Measurements from ENCODE around the gene TRIO.

The TRIO gene

GRCh38 chr5:14256026-14256690, 113.0 kb downstream of the TRIO start:
- DNase-seq (ENCODE audit: extremely low read depth, low read depth) = no peak
- TF ChIP-seq, protein P1, sequence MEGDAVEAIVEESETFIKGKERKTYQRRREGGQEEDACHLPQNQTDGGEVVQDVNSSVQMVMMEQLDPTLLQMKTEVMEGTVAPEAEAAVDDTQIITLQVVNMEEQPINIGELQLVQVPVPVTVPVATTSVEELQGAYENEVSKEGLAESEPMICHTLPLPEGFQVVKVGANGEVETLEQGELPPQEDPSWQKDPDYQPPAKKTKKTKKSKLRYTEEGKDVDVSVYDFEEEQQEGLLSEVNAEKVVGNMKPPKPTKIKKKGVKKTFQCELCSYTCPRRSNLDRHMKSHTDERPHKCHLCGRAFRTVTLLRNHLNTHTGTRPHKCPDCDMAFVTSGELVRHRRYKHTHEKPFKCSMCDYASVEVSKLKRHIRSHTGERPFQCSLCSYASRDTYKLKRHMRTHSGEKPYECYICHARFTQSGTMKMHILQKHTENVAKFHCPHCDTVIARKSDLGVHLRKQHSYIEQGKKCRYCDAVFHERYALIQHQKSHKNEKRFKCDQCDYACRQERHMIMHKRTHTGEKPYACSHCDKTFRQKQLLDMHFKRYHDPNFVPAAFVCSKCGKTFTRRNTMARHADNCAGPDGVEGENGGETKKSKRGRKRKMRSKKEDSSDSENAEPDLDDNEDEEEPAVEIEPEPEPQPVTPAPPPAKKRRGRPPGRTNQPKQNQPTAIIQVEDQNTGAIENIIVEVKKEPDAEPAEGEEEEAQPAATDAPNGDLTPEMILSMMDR (IDR thresholded peaks at IDR 0.05; ENCODE audit: low read depth, low read length) = no peak

- TF ChIP-seq, protein P1 (IDR thresholded peaks at IDR 0.05; ENCODE audit: low read depth, low read length) = no peak
- no peak for DNase-seq (ENCODE audit: extremely low read depth, low read depth)
These were observed 113.7 kb downstream of the TRIO start for GRCh38 chr5:14256756-14257393.

DNA sequence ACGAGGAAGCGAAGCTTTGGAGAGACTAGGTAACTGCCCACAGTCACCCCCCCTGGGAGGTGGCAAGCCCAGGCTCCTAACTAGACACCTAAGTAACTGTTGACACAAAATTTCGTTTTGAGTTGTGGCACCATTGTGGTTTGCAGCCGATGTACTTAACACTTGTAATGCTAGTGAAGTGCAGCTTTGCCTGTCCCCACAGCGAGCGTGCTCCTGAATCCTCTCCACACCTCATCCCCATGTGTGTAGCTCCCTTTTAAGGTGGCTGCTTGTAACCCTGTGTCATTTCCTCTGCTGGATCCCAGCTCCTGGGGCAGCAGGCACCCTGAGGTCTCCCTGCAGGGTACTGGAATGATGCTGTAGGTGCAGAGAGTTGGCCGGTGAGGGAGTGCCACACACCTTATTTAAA, 114.9 kb downstream of the TRIO start:
- DNase-seq (ENCODE audit: extremely low read depth, low read depth) = no peak
- TF ChIP-seq, protein P1 (IDR thresholded peaks at IDR 0.05; ENCODE audit: low read depth, low read length) = no peak

DNA sequence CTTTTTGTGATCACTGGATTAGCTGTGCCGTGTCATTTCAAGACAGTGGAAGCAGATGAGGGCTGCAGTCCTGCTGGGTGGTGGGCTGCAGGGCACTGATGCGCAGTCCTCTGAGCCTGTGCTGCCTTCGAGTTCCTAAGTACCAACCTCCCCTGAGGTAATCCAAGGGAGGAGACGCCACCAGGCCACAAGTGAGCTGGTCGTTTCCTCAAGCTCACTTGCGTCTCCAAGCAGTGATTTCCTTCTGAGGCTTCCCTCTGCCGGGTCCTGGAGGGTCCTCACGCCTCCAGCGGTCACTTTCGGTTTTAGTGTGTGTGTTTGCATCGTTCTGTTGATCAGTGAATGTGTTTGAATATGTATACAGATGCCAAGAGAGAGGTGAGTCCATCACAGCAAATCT, 115.7 kb downstream of the TRIO start:
- TF ChIP-seq, protein P1 (IDR thresholded peaks at IDR 0.05; ENCODE audit: low read depth, low read length) = no peak
- no peak for DNase-seq (ENCODE audit: extremely low read depth, low read depth)

- no peak for DNase-seq (ENCODE audit: extremely low read depth, low read depth)
- TF ChIP-seq, protein P1 (IDR thresholded peaks at IDR 0.05; ENCODE audit: low read depth, low read length) = no peak
These were observed 117.5 kb downstream of the TRIO start for GRCh38 chr5:14260637-14261036.

- DNase-seq (ENCODE audit: extremely low read depth, low read depth) = no peak
- TF ChIP-seq, protein P1 (IDR thresholded peaks at IDR 0.05; ENCODE audit: low read depth, low read length) = no peak
These were observed 118.1 kb downstream of the TRIO start for GRCh38 chr5:14261235-14261634.

GRCh38 chr5:14261856-14262611, 118.9 kb downstream of the TRIO start:
- TF ChIP-seq, protein P1 (IDR thresholded peaks at IDR 0.05; ENCODE audit: low read depth, low read length) = no peak
- no peak for DNase-seq (ENCODE audit: extremely low read depth, low read depth)

Data from AG09319 (cell line).